KOPT-K1 (cell line): ENCODE measurements around the gene FBLN7.
"Not testable (repeated sequence)": the region's sequence is repeated elsewhere in the genome, so short reads cannot be mapped to it uniquely, and the experiment has no call there.

Source experiments
- H3K27ac ChIP-seq: fragments of 200-600 bp; sonication (generic); 2 replicates; pipeline ENCODE4 v1.5.1; 2016; ENCODE audit warnings: antibody characterized with exemption, mild to moderate bottlenecking, low read depth, low read length; ENCODE audit not compliant: poor library complexity, severe bottlenecking
- H3K36me3 ChIP-seq: fragments of 200-600 bp; sonication (generic); 2 replicates; pipeline ENCODE4 v1.5.1; 2017; ENCODE audit warnings: antibody characterized with exemption, mild to moderate bottlenecking, low read length, moderate library complexity; ENCODE audit not compliant: insufficient read depth
- H3K9me3 ChIP-seq: fragments of 200-600 bp; sonication (generic); 2 replicates; pipeline ENCODE4 v1.5.1; 2017; ENCODE audit warnings: antibody characterized with exemption, low read length, mild to moderate bottlenecking; ENCODE audit not compliant: insufficient read depth, poor library complexity, severe bottlenecking

The FBLN7 gene

DNA sequence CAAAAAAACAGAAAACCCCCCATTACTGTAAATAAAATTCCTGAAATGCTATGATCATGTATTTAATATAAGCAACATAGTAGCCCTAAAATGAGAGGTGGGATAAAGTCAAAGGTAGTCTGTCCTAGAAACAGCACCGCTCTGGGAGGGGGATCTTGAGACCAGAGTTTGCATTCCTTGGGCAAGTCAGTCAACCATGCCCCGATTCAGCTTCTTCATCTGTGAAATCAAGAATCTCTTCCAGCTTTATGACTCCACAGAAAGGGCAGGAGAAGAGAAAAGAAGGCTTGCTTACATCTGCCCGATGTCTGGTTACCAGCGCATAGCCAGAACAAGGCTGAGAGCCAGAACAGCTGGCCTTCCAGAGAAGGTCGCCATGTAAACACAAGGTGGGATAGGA, 2.1 kb upstream of the FBLN7 start:
- H3K36me3 ChIP-seq, result no peaks in the 10 kb centered on the region

DNA sequence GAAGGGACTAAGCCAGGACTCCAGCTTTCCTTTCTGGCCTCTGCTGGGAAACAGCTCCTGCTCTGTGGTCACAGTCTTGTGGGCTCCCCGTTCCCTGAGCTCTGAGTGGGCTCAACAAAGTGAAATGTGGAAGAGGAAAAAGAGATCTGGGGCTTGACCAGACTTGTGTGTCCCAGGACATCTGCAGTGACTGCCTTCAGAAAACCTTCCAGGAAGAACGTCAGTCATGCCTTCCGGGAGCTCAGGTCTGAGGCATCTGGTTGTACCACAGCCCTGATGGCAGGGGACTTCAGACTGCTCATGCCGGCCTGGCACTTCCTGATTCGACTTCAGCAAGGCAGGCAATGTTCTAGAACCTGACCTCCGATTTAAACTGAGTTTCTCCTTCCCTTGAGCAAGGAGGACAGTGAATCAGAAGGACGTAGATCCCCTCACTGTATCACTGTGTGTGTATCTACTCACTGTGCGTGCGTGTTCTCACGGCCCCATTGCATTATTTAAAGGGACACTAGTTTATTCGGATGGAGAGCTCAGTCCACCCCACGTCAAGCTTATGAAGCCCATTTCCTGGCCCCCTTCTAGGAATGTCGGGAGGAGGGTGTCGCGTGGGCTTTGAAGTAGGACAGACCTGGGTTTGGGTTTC, 548 bp upstream of the FBLN7 start:
- H3K9me3 ChIP-seq, result peaks cover 19% of the 10 kb centered on the region
- no peaks in the 10 kb centered on the region for H3K36me3 ChIP-seq
- H3K27ac ChIP-seq, result no peak overlapping the region

More for the DNA sequence above, 2.1 kb upstream of the FBLN7 start:
- no peak overlapping the region for H3K27ac ChIP-seq
- H3K9me3 ChIP-seq, result peaks cover 23% of the 10 kb centered on the region

DNA sequence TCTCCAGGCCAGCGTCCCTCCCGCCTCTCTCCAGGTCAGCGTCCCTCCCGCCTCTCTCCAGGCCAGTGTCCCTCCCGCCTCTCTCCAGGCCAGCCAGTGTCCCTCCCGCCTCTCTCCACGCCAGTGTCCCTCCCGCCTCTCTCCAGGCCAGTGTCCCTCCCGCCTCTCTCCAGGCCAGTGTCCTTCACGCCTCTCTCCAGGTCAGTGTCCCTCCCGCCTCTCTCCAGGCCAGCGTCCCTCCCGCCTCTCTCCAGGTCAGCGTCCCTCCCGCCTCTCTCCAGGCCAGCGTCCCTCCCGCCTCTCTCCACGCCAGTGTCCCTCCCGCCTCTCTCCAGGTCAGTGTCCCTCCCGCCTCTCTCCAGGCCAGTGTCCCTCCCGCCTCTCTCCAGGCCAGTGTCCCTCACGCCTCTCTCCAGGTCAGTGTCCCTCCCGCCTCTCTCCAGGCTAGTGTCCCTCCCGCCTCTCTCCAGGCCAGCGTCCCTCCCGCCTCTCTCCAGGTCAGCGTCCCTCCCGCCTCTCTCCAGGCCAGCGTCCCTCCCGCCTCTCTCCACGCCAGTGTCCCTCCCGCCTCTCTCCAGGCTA, 939 bp downstream of the FBLN7 start:
- H3K9me3 ChIP-seq, H3K36me3 ChIP-seq, H3K27ac ChIP-seq: not testable (repeated sequence)

DNA sequence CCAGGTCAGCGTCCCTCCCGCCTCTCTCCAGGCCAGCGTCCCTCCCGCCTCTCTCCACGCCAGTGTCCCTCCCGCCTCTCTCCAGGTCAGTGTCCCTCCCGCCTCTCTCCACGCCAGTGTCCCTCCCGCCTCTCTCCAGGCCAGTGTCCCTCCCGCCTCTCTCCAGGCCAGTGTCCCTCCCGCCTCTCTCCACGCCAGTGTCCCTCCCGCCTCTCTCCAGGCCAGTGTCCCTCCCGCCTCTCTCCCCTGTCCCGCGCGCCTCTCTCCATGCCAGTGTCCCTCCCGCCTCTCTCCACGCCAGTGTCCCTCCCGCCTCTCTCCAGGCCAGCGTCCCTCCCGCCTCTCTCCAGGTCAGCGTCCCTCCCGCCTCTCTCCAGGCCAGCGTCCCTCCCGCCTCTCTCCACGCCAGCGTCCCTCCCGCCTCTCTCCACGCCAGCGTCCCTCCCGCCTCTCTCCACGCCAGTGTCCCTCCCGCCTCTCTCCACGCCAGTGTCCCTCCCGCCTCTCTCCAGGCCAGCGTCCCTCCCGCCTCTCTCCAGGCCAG, 1.5 kb downstream of the FBLN7 start:
- H3K9me3 ChIP-seq, H3K36me3 ChIP-seq, H3K27ac ChIP-seq: not testable (repeated sequence)

DNA sequence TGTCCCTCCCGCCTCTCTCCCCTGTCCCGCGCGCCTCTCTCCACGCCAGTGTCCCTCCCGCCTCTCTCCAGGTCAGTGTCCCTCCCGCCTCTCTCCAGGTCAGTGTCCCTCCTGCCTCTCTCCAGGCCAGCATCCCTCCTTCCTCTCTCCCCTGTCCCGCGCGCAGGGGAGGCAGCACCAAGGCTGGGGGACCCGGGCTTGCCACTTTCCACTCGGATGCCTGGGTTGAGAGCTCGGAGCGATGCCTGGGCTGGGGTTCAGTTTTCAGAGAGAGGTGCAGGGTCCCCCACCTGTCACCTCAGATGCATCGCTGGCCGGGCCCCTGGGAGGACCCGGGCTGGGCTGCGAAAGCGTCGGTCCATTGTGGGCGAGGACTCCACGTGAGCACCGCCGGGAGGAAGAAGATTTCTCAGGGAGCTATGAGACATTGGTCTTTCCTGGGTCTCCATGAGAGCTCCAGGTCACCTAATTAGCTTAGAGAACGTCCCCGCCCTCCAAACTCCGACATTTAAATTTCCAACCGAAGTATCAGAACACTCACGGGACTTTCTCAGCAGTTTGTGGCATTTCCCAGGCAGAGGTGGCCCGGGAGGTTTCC, 2.1 kb downstream of the FBLN7 start:
- H3K9me3 ChIP-seq, result no peaks in the 10 kb centered on the region
- no peak overlapping the region for H3K27ac ChIP-seq
- no peaks in the 10 kb centered on the region for H3K36me3 ChIP-seq

DNA sequence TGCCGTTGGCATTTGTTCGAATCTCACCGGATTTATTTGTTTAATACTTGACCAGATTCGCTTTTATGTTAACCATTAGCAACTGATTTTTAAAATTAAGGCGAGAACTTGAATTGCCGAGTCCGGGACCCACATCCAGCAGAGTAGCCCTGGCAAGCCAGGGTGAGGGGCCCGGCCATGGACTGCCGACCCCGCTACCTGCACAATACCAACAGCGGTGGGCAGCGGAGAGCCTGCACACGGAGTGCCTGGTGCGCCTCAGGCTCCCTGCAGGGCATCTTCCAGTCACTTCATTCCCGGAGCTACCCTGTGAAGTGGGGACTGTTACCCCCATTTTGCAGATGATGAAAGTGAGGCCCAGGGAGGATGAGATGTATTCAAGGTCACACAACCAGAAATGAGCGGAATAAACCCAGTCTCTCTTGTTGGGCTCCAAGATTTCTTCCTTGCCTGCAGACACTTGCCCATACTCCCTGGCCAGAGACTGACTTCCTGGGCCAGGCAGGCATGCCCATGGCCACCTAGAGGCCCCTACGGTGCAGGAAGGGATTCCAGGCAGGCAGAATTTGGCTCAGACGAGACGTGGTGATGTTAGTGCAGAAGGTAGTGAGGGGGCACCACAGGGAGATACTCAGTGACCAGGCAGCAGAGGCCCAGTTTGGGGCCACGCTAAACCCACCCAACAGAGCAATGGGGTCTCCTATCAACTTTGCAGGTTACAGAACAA, 2.9 kb downstream of the FBLN7 start:
- H3K36me3 ChIP-seq, result no peaks in the 10 kb centered on the region
- no peak overlapping the region for H3K27ac ChIP-seq
- no peaks in the 10 kb centered on the region for H3K9me3 ChIP-seq

DNA sequence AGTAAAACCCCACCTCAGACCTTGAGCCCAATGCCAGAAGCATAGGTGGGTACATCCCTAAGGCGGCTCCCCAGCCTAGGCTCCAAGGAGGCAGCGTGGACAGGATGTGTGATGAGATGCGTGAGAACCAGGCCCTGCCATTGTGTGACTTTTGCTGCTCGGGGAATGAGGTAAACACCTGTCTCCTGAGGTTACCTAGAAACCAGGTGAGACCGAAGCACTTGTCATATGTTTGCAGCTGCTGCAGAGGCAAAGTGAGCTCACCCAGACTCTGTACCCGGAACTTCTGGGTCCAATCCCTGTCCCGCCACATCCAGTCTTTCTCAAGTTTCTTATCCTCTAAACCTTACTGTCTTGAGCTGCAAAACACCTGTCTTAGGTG, 3.4 kb downstream of the FBLN7 start:
- Histone ChIP-seq H3K9me3 (no peaks in the 10 kb centered on the region), H3K36me3 (no peaks in the 10 kb centered on the region), H3K27ac (no peak overlapping the region)

DNA sequence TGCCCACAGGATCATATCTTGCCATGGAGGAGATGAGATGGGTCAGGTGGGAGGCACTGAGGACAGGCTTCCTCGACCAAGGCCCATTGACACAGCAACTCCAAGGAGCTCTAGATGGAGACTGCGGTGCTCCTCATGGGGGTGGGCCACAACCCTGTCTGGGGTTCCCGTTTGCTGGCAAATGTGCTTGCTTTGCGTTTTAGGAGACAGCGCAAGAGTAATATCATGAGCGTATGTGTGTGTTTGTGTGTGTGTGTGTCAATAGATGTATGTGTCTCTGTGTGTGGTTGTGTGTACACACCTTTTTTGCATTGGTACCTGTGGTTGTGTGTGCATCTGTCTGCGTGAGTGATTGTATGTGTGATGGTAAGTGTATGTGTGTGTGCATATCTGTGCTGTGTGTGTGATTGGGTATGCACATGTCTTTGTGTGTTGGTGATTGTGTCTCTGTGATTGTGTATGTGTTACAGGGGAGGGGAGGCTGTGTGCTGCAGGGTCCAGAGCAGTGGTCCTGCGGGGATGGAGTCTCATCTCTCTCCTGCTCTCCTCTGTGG, 4.4 kb downstream of the FBLN7 start:
- no peaks in the 10 kb centered on the region for H3K36me3 ChIP-seq
- H3K9me3 ChIP-seq, result no peaks in the 10 kb centered on the region
- H3K27ac ChIP-seq, result no peak overlapping the region

DNA sequence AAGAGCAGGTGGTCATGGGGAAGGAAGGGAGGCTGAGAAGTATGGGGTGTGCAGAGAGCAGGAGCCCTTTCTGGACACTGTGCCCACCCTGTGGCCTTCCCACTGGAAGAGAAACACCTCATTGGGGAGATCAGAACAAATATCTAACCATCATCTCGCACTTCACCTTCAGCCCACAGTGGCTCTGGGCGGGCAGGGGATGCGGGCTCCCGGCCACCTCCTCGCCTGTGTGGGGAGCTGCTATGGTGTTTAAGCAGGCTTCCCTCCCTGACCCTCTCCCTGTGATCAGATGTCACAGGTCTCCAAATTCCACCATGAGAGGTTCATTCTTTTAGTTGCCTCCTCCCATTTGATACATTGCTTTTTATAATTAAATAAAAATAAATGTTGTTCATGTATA, 5.0 kb downstream of the FBLN7 start:
- no peaks in the 10 kb centered on the region for H3K36me3 ChIP-seq
- no peaks in the 10 kb centered on the region for H3K9me3 ChIP-seq
- no peak overlapping the region for H3K27ac ChIP-seq

DNA sequence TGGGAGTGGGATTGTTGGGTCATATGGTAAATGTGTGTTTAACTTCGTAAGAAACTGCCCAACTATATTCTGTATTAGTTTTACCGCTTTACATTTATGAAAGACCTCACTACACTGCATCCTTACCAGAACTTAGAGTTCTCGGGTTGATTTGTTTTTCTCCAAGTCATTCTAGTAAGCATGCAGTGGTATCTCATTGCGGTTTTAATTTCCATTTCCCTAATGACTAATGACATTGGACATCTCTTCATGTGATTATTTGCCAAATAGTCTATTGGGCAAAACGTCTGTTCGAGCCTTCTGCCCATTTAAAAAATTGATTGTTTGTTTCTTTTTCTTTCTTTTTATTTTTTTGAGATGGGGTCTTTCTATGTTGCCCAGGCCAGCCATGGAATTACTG, 6.8 kb downstream of the FBLN7 start:
- no peak overlapping the region for H3K27ac ChIP-seq
- H3K36me3 ChIP-seq, result no peaks in the 10 kb centered on the region
- H3K9me3 ChIP-seq, result no peaks in the 10 kb centered on the region

DNA sequence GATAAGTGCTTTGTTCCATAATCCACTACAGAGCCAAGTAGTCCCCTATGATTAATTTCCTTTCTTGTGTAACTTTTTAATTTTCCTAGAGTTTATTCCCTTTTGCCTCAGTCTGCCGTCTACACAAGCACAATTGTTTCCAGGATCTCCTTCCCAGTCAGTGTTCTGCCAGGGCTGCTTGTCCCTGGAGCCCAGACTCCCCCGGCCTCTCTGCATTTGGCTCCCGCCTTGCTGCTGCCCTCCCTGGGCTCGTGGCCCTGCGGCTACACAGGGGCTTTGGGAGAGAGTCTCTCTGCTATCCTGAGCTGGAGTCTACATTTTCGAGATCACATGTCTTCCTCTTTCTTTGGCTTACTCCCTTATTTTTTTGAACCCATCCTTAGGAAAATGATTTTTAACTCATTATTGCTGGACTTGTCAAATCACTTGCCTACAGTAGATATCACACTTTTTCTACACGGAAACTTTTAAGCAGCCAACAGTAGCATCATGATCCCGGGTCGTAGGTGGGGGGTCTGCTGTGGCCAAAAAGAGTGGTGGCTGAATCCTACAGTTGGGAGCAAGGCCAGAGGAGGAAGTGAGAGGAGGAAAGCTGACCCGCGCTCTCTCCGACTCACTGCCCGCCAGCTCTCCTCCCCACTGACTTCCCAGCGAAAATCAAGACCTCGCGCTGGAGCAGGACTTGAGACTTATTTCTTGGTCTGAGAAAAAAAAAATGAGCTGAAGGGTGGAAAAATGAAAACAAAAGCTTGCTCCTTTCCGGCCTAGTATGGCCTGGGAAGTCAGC, 9.4 kb downstream of the FBLN7 start:
- H3K36me3 ChIP-seq, result no peaks in the 10 kb centered on the region
- no peak overlapping the region for H3K27ac ChIP-seq
- H3K9me3 ChIP-seq, result no peaks in the 10 kb centered on the region

DNA sequence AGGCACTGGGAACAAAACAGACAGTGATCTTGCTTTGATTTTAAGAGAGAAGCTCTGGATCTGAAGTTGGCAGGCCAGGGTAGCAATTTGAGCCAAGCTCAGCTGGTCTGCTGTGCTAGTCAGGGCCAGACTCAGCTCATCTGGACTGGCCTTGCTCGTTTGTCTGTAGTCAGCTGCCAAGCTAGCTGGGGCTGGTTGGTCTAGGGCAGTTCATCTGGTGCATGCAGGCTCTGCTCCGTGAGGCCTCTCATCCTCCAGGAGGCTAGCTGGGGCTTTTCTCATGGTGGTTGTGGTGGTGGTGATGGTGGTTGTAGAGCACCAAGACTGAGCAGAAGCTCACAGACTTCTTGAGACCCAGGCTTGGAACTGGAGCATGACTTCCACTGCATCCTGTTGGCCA, 10.3 kb downstream of the FBLN7 start:
- Histone ChIP-seq H3K9me3 (no peaks in the 10 kb centered on the region), H3K36me3 (no peaks in the 10 kb centered on the region), H3K27ac (no peak overlapping the region)

DNA sequence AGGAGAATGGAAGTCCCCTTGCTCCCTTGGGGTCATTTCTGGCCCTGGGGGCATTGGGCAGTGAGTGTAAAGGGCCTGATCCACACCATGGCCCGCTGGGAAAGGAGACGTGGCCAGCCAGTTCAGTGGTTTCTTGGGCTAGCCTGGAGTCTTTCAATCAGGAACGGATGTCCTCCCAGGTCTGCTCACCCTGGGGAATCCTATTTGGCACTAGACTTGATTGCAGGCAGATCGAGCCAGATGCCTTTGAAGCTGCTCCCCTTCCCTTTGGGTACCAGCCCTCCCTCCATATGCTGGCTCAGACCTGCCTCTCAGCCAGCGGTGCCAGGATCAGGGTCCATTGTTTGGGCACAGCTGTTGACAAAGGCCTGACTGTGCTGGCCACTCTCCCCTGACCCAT, 11.0 kb downstream of the FBLN7 start:
- H3K27ac ChIP-seq, result no peak overlapping the region
- H3K36me3 ChIP-seq, result no peaks in the 10 kb centered on the region
- no peaks in the 10 kb centered on the region for H3K9me3 ChIP-seq

DNA sequence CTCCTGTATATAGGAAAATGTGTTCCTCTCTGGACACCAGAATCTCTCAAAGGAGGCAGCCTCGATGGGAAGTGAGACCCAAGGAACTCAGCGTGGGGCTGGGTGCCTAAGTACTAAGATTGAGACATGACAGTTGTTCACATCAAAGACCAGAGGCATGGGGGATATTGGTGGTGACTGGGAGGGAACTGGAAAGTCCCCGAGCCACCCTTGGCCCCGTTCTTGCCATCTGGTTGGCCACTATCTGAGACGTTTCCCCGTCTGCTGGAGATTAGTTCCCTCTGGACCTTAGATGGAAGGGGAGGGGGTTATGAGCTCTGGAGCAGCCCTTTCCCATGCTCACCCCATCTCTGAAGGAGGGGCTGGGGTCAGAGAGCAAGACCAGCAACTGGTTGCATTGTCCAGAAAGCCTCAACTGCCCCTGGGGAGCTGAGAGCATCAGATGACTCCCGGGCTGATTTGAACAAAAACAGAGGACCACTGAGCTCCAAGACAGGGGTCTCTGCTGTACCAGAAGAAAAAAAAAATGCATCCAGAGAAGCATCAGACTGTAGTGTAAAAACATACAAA, 11.8 kb downstream of the FBLN7 start:
- Histone ChIP-seq H3K27ac (no peak overlapping the region), H3K36me3 (no peaks in the 10 kb centered on the region), H3K9me3 (no peaks in the 10 kb centered on the region)
